ENCODE data around the gene UBE2U.
"Not testable (repeated sequence)": the region's sequence is repeated elsewhere in the genome, so short reads cannot be mapped to it uniquely, and the experiment has no call there.

UBE2U gene

DNA sequence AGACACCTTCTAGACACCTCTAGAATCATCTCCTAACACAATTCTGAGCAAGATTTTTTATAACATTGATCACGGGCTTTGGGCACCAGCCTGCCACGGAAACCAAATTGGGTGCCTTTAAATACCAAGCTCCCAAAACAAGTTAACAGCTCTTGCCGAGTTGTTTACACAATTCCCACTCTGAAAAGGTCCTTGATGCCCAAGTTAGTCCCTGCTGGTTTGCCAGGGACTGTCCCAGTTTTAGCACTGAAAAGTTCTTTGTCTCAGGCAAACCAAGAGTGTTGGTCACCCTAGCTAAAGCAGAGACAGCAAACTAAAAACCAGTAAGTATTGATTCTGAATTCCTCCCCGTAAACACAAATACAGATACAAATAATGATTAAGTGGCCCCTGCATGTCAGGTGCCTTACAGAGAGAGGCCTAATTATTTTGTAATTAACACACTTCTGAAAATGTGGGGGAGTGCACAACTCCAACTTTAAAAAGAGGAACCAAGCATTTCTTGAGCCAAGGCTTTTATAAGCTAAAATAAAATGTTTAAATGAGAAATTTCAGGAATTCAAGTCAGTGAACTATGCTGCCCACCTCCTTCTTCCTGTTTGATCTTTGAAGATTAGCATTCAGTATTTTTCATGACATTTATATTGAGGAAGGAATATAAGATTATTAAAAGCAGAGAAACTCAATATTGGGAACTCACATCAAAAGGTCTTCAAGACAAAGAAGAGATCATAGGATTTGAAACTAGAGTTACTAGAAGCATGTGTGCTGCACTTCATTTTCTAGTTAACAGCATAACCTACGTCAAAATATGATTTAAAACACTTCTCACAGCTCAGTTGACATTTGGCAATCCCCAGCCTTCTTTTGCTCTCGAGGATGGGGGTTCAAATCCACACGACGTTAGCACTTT is 9.0 kb upstream of the UBE2U start:
- DNase-seq = no peak

DNA sequence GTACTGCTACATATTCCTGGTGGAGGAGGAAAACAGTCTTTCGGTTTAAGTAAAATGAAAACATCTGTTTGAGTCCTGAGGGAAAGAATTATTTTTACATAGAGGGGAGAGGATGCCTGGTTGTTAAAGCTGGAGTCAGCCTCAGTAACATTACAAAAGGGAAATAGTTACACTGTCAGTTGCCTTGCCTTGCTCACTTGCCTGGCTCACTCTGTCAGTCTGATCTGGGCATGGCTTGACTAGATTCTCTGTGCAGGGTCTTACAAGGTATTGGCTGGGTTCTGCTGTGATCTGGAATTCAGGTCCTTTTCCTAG is 8.4 kb upstream of the UBE2U start:
- DNase-seq = no peak

DNA sequence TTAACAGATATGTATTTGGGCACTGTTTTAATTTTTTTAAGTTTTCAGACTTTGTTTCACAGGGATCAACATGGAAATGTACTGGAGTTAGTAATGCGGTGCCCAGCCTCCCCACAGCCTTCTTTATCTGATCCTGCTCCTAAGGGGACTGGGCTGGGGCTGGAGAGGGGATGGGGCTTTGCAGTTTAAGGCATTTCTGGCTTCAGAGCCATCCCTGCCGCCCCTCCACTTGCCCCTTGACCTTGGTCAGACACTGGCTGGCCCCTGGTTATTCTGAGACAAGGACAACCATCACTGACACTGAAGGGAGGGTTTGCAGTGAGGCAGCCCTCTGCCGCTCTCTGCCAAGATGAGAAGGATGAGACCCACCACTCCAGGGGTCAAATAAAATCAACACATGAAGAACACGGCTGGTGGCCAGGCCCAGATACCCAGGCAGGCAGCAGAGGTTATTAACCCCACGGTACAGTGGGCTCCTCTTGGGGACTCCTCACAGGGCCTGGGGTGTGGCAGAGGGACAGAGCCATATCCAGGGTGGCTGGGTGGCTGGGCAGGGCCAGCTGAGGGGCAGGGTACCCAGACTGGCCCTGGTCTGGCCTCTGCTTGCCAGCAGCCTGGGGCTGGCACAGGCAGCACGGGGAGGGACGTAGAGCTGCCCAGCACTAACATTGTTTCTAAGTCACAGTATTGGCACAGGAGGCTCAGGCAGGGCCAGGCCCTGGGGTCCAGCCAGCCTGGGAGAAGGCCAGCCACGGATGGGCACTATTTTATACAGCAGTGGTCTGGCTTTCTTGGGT is 7.2 kb upstream of the UBE2U start:
- no peak for DNase-seq

DNA sequence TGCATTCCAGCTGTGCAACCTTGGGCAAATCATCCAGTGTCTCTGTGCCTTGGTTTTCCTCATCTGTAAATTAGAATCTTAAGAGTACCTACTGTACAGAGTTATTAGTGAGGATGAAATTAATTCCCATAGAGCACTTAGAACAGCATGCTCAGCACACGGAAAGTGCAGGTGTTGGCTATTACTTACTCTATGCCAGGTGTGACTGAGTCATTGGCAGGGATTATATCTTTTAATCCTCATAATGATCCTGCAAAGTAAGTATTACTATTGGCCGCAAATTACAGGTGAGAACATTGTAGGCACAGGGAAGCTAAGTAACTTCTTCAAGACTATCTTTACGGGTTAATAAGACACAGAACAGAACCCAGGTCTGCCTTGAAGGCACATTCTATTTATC is 6.3 kb upstream of the UBE2U start:
- no peak for DNase-seq

DNA sequence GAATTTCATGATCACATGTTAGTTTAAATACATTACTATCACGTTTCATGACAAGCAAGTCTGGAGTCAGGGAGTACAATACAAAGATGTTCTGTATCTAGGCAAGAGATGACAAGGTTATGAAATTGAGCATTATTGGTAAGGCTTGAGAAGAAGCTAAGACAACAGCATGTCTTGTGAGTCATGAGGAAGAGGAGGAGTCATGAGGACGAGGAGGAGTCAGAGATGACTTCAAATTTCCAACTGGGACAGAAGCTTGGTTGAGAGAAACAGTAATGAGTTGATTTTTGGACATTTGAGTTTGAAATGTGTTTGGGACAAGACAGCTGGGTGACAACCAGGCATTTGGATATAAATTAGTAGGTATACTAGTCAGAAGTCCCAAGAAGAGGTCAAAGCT is 4.3 kb upstream of the UBE2U start:
- DNase-seq = no peak

DNA sequence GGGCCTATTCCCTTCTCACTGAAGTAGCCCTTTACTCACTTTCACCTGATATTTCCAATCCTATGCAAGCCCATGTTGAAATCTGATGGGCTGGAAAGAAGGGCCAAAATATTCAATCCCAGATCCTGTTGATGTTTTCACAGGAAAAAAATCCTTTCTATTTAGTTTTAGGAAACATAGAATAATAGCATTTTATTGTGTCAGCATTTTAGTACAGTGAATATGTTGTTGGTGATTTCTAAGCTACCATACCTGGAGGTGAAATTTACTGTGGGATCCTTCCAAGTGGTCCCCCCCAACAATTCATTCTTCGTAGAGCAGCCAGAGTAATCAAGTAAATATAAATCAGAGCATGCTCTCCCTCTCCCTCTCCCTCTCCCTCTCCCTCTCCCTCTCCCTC is 3.4 kb upstream of the UBE2U start:
- DNase-seq = no peak

DNA sequence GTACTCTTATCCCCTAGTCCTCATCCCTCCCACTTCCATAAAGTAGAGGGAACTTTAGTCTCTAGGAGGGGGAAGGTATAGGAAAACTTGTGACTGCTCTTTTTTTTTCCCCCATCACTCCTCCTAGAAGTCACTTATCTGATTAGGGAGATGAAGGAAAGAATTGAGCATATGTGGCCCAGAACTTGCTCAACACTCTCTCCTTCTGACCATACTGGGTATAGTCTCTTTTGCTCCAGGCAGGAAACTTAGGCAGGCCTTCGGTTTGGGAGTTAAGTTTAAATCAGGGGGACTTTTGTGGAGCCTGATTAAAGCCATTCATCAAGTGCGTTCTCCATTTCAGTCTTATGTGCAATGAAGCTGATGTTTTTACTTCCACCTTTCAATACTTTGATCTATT is 5.8 kb downstream of the UBE2U start:
- no peak for DNase-seq

DNA sequence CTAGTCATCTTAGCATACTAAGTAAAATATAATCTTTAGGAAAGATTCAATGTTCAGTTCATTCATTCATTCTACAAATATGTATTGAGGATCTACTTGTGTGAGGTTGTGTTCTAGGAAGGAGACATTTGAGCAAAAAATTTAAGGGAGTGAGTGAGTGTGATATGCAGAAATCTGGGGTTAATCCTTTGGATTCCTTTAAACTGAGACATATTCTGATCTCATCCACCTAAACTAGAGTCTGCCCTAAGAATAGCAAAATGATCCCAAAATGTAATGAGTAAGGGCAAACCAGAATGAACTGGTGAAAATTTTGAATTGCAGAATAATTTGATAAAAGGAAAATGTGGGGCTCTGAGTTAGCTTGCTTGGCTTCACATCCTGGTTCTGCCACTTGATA is 8.6 kb downstream of the UBE2U start:
- no peak for DNase-seq

DNA sequence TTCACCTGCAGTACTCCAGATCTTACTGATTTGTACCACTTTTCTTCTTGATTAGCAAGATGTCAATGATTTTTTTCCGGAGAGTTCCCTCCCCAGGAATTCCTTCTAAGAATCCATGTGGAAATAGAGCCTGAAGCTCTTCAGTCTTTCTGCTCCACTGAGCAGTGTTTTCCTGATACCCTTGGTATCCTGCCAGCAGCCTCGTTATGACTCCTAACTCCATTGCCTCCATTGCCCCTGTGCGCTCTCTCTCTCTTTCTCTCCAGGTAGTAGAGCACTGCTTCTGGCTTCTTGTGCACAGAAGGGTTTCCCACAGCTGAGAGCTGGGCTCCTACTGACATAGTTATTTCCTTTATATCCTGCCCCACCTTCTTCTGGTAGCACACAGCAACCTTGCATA is 12.2 kb downstream of the UBE2U start:
- DNase-seq = no peak

DNA sequence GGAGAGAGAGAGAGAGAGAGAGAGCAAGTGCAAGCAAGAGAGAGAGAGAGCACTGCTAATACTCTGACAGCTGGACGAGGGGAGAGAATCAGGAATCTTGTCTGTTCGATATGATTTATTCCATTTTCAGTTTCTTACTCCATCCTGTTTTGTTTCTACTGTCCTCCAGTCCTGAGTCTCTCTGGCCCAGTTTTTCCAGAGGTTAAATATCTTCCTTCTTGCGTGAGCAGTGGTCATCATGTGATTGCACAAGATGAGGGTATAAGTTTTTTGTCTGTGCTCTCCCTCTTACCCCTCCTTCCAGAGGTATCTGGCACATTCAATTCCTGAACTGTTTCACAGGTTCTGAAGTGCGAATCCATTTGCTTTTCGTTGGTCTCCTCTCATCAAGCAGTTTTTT is 16.8 kb downstream of the UBE2U start:
- no peak for DNase-seq

DNA sequence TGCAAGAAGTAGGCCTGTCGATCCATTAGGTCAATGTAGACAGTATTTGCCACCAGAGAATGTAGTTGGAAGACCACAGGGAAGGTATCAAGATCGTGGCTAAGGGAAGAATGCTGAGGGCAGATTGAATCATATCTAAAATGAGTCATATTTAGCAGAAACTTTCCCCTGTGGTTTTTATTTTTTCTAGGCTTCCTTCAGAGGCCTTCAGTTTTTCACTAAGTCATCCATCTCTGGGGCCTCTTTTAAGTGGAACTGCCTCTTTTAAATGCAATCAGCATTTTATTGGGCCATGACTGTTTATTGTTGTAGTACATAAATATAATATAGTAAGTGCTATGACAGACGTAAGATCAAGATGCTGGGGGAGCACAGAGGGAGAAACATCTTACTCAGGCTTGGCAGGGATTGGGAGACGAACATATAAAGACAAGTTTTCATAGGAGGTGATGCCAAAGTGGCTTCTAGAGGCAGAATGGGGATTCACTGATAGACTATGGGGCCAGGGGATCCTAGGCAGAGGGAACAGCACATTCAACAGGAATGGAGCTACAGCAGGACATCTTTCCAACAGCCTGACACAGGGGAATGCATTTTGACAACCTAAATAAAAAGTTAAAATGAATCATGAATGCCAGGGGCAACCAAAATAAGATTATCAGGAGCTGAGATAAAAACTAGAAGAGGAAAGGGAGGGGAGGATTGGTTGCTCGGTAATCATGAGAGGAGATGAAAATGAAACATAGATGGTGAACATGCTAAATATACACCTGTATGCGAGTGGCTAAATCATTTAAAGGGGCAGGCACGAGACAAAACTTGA is 20.1 kb downstream of the UBE2U start:
- no peak for DNase-seq

DNA sequence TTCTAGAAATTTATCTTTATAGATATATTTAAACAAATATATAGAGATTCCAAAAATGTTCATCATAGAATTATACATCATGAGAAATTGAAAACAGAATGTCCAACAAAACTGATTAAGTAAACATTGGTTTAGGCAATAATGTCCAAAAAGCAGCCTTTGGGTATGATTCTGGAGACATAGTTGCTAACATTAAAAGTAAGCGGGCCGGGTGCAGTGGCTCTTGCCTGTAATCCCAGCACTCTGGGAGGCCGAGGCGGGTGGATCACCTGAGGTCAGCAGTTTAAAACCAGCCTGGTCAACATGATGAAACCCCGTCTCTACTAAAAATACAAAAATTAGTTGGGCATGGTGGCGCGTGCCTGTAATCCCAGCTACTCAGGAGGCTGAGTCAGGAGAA is 20.8 kb downstream of the UBE2U start:
- not testable (repeated sequence) for DNase-seq

DNA sequence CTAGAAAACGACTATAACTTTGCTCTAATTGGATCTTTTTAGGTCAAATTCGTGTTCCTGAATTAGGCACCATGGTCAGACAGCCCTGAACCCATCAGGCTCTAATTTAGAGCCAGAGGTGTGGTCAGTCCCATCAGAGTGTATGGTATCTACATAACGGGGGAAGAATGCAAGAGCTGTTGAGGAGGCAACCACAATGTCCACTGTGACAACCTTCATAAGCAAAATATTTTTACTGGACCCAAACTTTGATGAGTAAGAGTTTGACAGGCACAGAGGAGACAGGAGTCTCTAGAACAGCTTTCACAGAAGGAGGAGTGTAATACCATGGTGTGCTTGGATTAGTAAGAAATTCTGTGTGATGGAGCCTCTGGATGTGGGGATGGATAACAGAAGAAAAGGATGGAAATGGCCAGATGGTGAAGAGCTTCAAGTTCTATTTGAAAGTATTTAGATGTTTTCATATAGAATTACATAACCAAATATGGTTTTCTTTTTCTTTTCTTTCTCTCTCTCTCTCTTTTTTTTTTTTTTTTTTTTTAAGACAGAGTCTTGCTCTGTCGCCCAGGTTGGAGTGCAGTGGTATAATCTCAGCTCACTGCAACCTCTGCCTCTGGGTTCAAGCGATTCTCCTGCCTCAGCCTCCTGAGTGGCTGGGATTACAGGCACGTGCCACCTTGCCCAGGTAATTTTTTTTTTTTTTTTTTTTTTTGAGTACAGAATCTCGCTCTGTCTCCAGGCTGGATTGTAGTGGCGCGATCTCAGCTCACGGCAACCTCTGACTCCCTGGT is 24.9 kb downstream of the UBE2U start:
- no peak for DNase-seq

DNA sequence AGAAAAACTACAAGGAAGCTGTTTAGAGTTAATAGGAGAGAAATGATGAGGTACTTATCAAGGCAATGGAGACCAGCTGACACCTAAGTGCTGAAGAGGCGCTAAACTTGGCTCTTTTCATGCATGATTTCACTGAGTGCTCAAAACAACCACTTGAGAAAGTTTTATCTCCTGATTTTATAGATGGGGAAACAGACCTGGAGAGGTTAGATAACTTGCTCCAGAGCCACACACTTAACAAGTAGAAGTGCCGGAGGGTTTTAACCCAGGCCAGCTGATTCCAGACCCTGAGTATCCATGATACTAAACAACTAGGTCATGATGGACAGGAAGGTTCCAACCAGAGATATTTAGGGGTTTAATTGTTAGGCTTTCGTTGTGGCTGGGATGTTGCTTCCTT is 25.9 kb downstream of the UBE2U start:
- no peak for DNase-seq

DNA sequence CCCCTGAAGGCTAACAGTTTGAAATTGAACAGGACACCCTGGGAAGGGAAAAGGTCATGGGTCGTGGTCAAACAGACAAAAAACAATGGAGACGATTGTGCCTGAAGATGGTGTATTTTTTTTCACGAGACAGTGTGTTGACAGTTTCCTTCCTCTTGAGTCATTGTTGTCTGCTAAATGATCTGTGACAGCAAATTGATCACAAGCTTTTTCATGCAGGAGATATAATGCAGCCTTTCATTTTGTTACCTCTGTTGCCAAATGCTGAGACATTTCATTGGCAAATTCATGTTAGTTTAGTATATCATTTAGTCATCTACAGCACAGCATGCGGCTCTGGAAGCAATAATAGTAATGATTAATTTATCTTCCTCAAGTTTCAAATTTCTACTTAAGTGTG is 27.7 kb downstream of the UBE2U start:
- DNase-seq = no peak

DNA sequence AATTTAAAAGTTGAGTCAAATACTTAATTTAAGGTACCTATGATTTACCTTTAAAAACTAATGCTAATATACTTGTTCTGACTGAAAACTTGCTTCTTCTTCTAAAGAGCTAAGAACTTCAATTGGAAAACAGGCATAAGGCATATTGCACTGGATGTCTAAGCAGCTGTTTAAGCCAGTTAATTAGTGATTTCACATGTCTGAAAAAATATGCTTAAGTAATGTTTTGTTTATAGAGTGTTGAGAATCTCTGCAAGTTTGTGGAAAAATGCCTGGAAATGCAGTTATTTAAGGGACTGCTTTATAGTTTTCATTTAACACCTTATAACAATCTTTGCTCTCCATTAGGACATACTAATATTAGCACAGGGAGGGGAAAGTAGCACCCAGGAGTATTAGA is 28.2 kb downstream of the UBE2U start:
- DNase-seq = no peak

DNA sequence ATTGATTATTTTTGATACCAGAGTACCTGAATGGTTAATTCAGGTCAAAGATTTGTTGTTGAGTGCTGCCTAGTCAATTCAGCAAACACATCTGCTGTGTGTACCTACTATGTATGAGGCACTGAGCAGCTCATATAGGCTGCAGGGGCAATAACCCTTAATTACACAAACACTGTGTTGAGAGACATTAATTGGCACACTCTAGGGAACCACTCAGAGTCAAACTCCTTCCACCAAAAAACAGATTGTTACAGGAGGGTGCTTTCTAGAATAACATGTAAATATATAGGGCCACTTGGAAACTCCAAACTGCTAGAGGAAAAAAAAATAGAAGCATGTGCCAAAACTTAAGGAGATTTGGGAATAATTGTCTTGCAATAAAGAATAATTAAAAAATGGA is 31.3 kb downstream of the UBE2U start:
- DNase-seq = no peak

DNA sequence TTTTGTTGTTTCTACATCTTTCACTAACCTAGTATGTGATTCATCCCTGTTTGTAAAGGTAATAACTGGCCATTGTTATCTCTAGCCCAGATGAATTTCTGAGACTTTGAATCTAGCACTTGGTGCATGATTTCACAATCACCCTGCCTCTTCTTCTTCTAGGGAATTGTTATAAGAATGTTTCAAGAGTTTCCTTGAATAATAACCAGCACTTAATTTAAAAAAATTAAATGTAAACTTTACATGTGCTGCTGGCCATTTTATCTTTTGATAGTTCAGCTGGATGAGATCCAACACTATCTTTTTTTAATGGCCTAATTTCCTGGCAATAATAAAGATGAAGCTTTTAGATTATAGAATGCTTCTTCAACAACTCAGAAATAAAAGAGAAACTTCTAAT is 31.8 kb downstream of the UBE2U start:
- DNase-seq = no peak

DNA sequence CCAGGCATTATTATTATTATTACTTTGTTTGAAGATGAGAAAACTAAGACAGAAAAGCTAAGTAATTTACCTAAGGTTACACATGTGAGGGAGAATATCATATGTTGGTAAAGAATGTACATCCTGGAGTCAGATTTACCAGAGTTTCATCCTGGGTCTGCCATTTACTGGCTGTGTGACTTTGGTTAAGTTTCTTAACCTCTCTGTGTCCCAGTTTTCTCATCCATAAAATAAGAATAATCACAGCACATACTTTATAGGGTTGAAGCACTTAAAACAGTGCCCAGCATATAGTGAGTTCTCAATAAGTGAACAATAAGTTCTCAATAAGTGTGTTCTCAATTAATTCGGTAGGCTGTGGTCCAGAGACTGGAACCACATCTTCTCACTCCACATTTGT is 32.5 kb downstream of the UBE2U start:
- DNase-seq = no peak

DNA sequence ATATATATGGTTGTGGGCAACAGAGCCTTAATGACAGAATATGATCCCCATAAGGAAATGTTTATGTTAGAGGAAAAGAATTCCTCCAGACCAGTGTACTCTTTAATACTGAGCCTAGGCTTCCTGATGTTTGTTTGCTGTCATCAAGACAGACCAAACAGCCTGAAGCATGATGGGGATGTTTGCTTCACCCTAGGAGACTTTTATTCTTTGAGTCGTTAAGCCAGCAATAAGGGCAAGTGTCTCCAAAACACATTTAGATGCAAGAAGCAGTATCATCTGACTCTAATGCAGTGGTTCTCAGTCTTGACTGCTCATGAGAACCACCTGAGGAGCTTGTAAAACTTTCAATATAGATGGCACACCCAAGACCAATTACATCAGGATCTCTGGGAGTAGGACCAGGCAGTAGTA is 33.1 kb downstream of the UBE2U start:
- no peak for DNase-seq

DNA sequence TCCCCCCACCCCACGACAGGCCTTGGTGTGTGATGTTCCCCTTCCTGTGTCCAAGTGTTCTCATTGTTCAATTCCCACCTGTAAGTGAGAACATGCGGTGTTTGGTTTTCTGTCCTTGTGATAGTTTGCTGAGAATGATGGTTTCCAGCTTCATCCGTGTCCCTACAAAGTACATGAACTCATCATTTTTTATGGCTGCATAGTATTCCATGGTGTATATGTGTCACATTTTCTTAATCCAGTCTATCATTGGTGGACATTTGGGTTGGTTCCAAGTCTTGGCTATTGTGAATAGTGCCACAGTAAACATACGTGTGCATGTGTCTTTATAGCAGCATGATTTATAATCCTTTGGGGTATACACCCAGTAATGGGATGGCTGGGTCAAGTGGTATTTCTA is 36.1 kb downstream of the UBE2U start:
- not testable (repeated sequence) for DNase-seq

DNA sequence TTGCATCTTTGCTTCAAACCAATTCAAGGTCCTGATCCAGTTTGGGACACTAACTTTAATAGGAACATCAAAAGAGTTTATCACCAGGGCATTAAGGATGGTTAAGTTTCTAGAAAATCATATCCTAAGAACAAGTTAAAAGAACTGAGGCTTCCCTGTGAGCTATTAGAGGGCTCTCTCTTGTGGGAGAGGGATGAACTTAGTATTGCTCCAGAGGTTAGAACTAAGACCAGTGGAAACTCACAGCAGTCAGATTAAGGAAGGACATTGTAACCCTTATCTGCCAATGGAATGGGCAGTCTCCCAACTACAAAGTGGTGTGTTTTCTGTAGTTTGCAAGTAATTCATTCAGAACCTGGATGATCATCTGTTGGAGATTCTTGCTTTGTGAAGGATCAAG is 36.8 kb downstream of the UBE2U start:
- no peak for DNase-seq

DNA sequence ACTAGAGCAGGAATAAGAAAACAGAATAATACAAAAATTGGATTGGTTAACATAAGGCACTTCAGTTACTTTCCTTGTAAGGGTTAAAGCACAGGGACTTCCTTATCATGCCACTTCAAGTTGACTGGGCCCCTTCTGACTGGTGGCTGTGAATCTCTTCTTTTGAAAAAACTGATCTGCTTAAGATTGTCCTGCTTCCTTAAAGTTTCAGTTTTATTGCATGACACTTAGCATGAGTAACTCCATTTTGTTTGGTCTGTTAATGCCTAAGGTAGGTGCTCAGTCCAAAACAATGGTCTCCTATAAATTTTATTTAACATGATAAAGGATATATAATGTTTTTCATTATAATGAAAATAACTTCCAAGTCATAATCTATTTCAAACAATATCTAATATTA is 37.6 kb downstream of the UBE2U start:
- no peak for DNase-seq

Data from cortex of kidney (tissue), 1 donor.